IMR-90 (cell line): ENCODE measurements around the gene ADAMTSL1. TPM values are rescaled to one million over a fixed set of nuclear protein-coding genes. Genes with fewer than 3 reads are reported as not detected.

Experiments used
- ATAC-seq: fragments of 200-7000 bp; cut with Tn5 transposase; 2 replicates; pipeline ENCODE4 v1.9.1; 2020; ENCODE audit warnings: low read depth, mild to moderate bottlenecking, moderate library complexity
- BruUV-seq: library from RNA; stranded (reverse); fragments of 400-500 nt; replicated peaks from 2 replicates; lab custom pipeline; 2021; lab: Mats Ljungman, UMichigan
- CTCF ChIA-PET: fragments of 300-600 bp; formaldehyde crosslinking; extraction: SDS; loops from one replicate; lab custom pipeline; 2021; ENCODE audit warnings: antibody characterized with exemption; lab: Yijun Ruan, JAX
- POLR2A ChIA-PET: fragments of 300-600 bp; sonication (Branson Sonifier 250); formaldehyde crosslinking; loops from one replicate; lab custom pipeline; 2022; ENCODE audit warnings: antibody characterized with exemption; ENCODE audit not compliant: unreplicated experiment; lab: Charles Lee
- DNase-seq: peaks from one replicate; pipeline ENCODE4 v3.0.0; 2013
- H2AFZ ChIP-seq: replicated peaks from 2 replicates; pipeline ENCODE3; 2013; ENCODE audit warnings: low read length, mild to moderate bottlenecking; ENCODE audit not compliant: poor library complexity
- H2AK5ac ChIP-seq: 2 replicates; pipeline ENCODE4 v1.6.1; 2013; ENCODE audit warnings: low read depth, low read length, inconsistent platforms
- H2AK9ac ChIP-seq: replicated peaks from 2 replicates; pipeline ENCODE3; 2013; ENCODE audit warnings: mild to moderate bottlenecking, low read depth, low read length, moderate library complexity; ENCODE audit not compliant: poor library complexity
- H2BK120ac ChIP-seq: 2 replicates; pipeline ENCODE4 v1.6.1; 2013; ENCODE audit warnings: low read depth, low read length, inconsistent platforms
- H2BK15ac ChIP-seq: 3 replicates; pipeline ENCODE4 v1.6.1; 2013; ENCODE audit warnings: low read depth, low read length, inconsistent platforms
- H2BK20ac ChIP-seq: 2 replicates; pipeline ENCODE4 v1.6.1; 2013; ENCODE audit warnings: low read depth, mild to moderate bottlenecking, inconsistent platforms, low read length, moderate library complexity
- H2BK5ac ChIP-seq: 2 replicates; pipeline ENCODE4 v1.6.1; 2013; ENCODE audit warnings: mild to moderate bottlenecking, low read depth, low read length, inconsistent platforms; ENCODE audit not compliant: poor library complexity, severe bottlenecking
- H3K14ac ChIP-seq: replicated peaks from 2 replicates; pipeline ENCODE4 v1.6.1; 2013; ENCODE audit warnings: low read depth, low read length, inconsistent platforms
- H3K18ac ChIP-seq: 2 replicates; pipeline ENCODE4 v1.6.1; 2013; ENCODE audit warnings: low read depth, low read length, control low read depth
- H3K23ac ChIP-seq: 2 replicates; pipeline ENCODE4 v1.6.1; 2013; ENCODE audit warnings: low read depth, low read length, inconsistent platforms
- H3K27ac ChIP-seq: 2 replicates; pipeline ENCODE4 v1.5.1; 2013; ENCODE audit warnings: mild to moderate bottlenecking, control low read depth, low read length; ENCODE audit not compliant: insufficient read depth
- H3K27me3 ChIP-seq: 2 replicates; pipeline ENCODE4 v1.6.1; 2013; ENCODE audit warnings: low read length; ENCODE audit not compliant: control insufficient read depth, insufficient read depth
- H3K36me3 ChIP-seq: 2 replicates; pipeline ENCODE4 v1.6.1; 2013; ENCODE audit warnings: low read length, mixed read lengths; ENCODE audit not compliant: control insufficient read depth, insufficient read depth
- H3K4ac ChIP-seq: 2 replicates; pipeline ENCODE4 v1.6.1; 2013; ENCODE audit warnings: low read depth, low read length, inconsistent platforms
- H3K4me1 ChIP-seq: 2 replicates; pipeline ENCODE4 v1.6.1; 2013; ENCODE audit warnings: low read length, mixed read lengths; ENCODE audit not compliant: control insufficient read depth, insufficient read depth
- H3K4me2 ChIP-seq: 2 replicates; pipeline ENCODE4 v1.6.1; 2013; ENCODE audit warnings: low read depth, mild to moderate bottlenecking, control low read depth, low read length, moderate library complexity
- H3K4me3 ChIP-seq: 2 replicates; pipeline ENCODE4 v1.5.1; 2013; ENCODE audit warnings: low read depth, mild to moderate bottlenecking, control low read depth, low read length, moderate library complexity; ENCODE audit not compliant: insufficient read depth
- H3K56ac ChIP-seq: 2 replicates; pipeline ENCODE4 v1.6.1; 2013; ENCODE audit warnings: low read length, inconsistent platforms; ENCODE audit not compliant: insufficient read depth; ENCODE audit errors: extremely low read depth
- H3K79me1 ChIP-seq, 2 experiments: 2 replicates each; pipeline ENCODE4 v1.6.1; 2013; ENCODE audit warnings: low read length in 2 of 2, inconsistent platforms in 1 of 2, low read depth in 1 of 2
- H3K9ac ChIP-seq: 2 replicates; pipeline ENCODE4 v1.6.1; 2013; ENCODE audit warnings: low read depth, low read length, control low read depth
- H3K9me1 ChIP-seq: 2 replicates; pipeline ENCODE4 v1.6.1; 2013; ENCODE audit warnings: low read length, inconsistent platforms; ENCODE audit not compliant: insufficient read depth
- H3K9me3 ChIP-seq: 2 replicates; pipeline ENCODE4 v1.6.1; 2013; ENCODE audit warnings: low read length; ENCODE audit not compliant: control insufficient read depth, insufficient read depth
- H4K20me1 ChIP-seq: 2 replicates; pipeline ENCODE4 v1.6.1; 2013; ENCODE audit warnings: low read length, inconsistent platforms; ENCODE audit not compliant: insufficient read depth
- H4K5ac ChIP-seq: 2 replicates; pipeline ENCODE4 v1.6.1; 2013; ENCODE audit warnings: mild to moderate bottlenecking, low read depth, low read length, control low read depth
- H4K8ac ChIP-seq, 2 experiments: 2 replicates each; pipeline ENCODE4 v1.6.1; 2013; ENCODE audit warnings: low read depth in 2 of 2, low read length in 2 of 2, control low read depth in 1 of 2, inconsistent platforms in 1 of 2
- H4K91ac ChIP-seq: 2 replicates; pipeline ENCODE4 v1.6.1; 2013; ENCODE audit warnings: low read depth, low read length, inconsistent platforms; ENCODE audit not compliant: insufficient read depth
- BHLHE40 ChIP-seq: fragments of 150-350 bp; IDR thresholded peaks from 2 replicates; pipeline ENCODE4 v1.6.1; 2016; ENCODE audit warnings: mild to moderate bottlenecking, low read depth, low read length
- CHD1 ChIP-seq: IDR thresholded peaks from 2 replicates; pipeline ENCODE4 v1.6.1; 2012; ENCODE audit warnings: low read depth, low read length, improper control_type of control experiment
- CTCF ChIP-seq: conservative IDR thresholded peaks from 2 replicates; pipeline ENCODE4 v1.5.1; 2012; ENCODE audit warnings: mild to moderate bottlenecking, low read depth, low read length, improper control_type of control experiment
- MAFK ChIP-seq: IDR thresholded peaks from 2 replicates; pipeline ENCODE4 v1.6.1; 2012; ENCODE audit warnings: low read depth, low read length, improper control_type of control experiment
- MAZ ChIP-seq: IDR thresholded peaks from 2 replicates; pipeline ENCODE4 v1.6.1; 2012; ENCODE audit warnings: low read depth, mild to moderate bottlenecking, low read length, improper control_type of control experiment, moderate library complexity, borderline replicate concordance
- NFE2L2 ChIP-seq: fragments of 150-350 bp; IDR thresholded peaks from 2 replicates; pipeline ENCODE4 v1.6.1; 2016; ENCODE audit warnings: low read depth, mild to moderate bottlenecking, low read length
- POLR2A ChIP-seq: IDR thresholded peaks from 2 replicates; pipeline ENCODE4 v1.6.1; 2012; ENCODE audit warnings: mild to moderate bottlenecking, low read depth, low read length
- RAD21 ChIP-seq: IDR thresholded peaks from 2 replicates; pipeline ENCODE4 v1.6.1; 2012; ENCODE audit warnings: low read length, improper control_type of control experiment
- RCOR1 ChIP-seq: IDR thresholded peaks from 2 replicates; pipeline ENCODE4 v1.6.1; 2012; ENCODE audit warnings: mild to moderate bottlenecking, low read length, improper control_type of control experiment; ENCODE audit not compliant: insufficient replicate concordance
- SMC3 ChIP-seq: fragments of 150-350 bp; IDR thresholded peaks from 2 replicates; pipeline ENCODE4 v1.6.1; 2016; ENCODE audit warnings: low read depth, mild to moderate bottlenecking, antibody characterized with exemption, low read length, moderate library complexity
- USF2 ChIP-seq: fragments of 150-350 bp; IDR thresholded peaks from 2 replicates; pipeline ENCODE4 v1.6.1; 2017; ENCODE audit warnings: mild to moderate bottlenecking, antibody characterized with exemption, low read length, low read depth
- WGBS, 2 experiments: methylation state at CpG; one replicate each; pipeline versions ENCODE4 v1.1.5 to v1.1.7; 2013; ENCODE audit warnings: missing lambda C conversion rate in 2 of 2; ENCODE audit not compliant: insufficient read length in 1 of 2; ENCODE audit errors: extremely low coverage in 2 of 2; 5-methylcytosine and 5-hydroxymethylcytosine counted together
- dilution Hi-C: fragments of 300-500 bp; cut with HindIII; formaldehyde crosslinking; loops from one replicate; pipeline ENCODE4 v1.14.3; 2018; ENCODE audit warnings: low sequenced_read_pairs; ENCODE audit not compliant: unreplicated experiment
- in situ Hi-C: fragments of 300-500 bp; cut with MboI; formaldehyde crosslinking; loops from 3 replicates; pipeline ENCODE4 v1.14.3; 2019; ENCODE audit warnings: low sequenced_read_pairs, inconsistent platforms, mixed read lengths
- intact Hi-C: fragments of 100-400 bp; cut with micrococcal nuclease; formaldehyde crosslinking; loops from 2 replicates; pipeline ENCODE4 v1.10.0; 2022
- polyA plus RNA-seq, 3 experiments: library from polyadenylated mRNA; depleted of rRNA; stranded (reverse); fragments of >200 nt; gene quantifications; 2 replicates each; pipeline ENCODE4 v1.2.3, GENCODE V29; 2012; ENCODE audit warnings: low replicate concordance in 1 of 3
- total RNA-seq: library from RNA; depleted of rRNA; stranded (reverse); fragments of >200 nt; gene quantifications from 2 replicates; pipeline ENCODE4 v1.2.3, GENCODE V29; 2012

Gene ADAMTSL1
- total and polyA plus RNA-seq, 2 of the 4 experiments (the other 2 are of a cell fraction): 38.2 to 62.2 TPM

GRCh38 chr9:18739641-18740318 lies 265.8 kb downstream of the ADAMTSL1 start:
- Histone ChIP-seq H2BK5ac (no peak overlapping the region), H2AK9ac (no peak overlapping the region), H3K4me3 (no peak overlapping the region), H3K36me3 (no peaks in the 10 kb centered on the region), H4K8ac (no peak overlapping the region), H2AFZ (no peak overlapping the region), H2BK20ac (no peak overlapping the region), H2BK120ac (no peak overlapping the region), H3K18ac (no peak overlapping the region), H3K9me3 (no peaks in the 10 kb centered on the region), H3K27ac (no peak overlapping the region), H3K27me3 (no peaks in the 10 kb centered on the region), H3K14ac (no peak overlapping the region), H3K4ac (no peak overlapping the region), H3K9me1 (no peaks in the 10 kb centered on the region; the same call in 1 of the 2 replicates), H4K5ac (no peak overlapping the region), H2AK5ac (no peak overlapping the region), H3K4me2 (no peak overlapping the region), H3K23ac (no peak overlapping the region), H3K4me1 (no peaks in the 10 kb centered on the region; the same call in 1 of the 2 replicates), H3K56ac (no peak overlapping the region), H2BK15ac (no peak overlapping the region), H3K79me1 (no peaks in the 10 kb centered on the region), H4K91ac (no peak overlapping the region), H4K20me1 (no peaks in the 10 kb centered on the region), H3K9ac (no peak overlapping the region)
- no peak for TF ChIP-seq RAD21
- TF ChIP-seq BHLHE40: no peak
- TF ChIP-seq NFE2L2: no peak
- no peak for TF ChIP-seq SMC3
- no peak for TF ChIP-seq POLR2A
- TF ChIP-seq MAFK: no peak
- TF ChIP-seq USF2: no peak
- TF ChIP-seq CTCF: no peak
- TF ChIP-seq MAZ: no peak
- TF ChIP-seq RCOR1: no peak
- TF ChIP-seq CHD1: no peak
- no TSS peak for BruUV-seq
- POLR2A ChIA-PET: no interaction called here
- CTCF ChIA-PET: no interaction called here
- dilution Hi-C loops: no loop called here
- DNase-seq (no peak), ATAC-seq (no peak)
- in situ Hi-C loops: no loop called here
- intact Hi-C loops: no loop called here
- no CpG with 5 or more reads among the region's 5 CpGs for WGBS, 2 experiments
